ENCODE results near the gene ARSK.

The ARSK gene

GRCh38 chr5:95565280-95565920, 10.5 kb downstream of the ARSK start:
- peak; percentile 53 for DNase-seq (ENCODE audit: low read depth)

GRCh38 chr5:95572016-95572415, 17.1 kb downstream of the ARSK start:
- DNase-seq (ENCODE audit: low read depth) = no peak

- no peak for DNase-seq (ENCODE audit: low read depth)
These were observed 26.7 kb downstream of the ARSK start for GRCh38 chr5:95581576-95581975.

GRCh38 chr5:95583992-95584391, 29.1 kb downstream of the ARSK start:
- DNase-seq (ENCODE audit: low read depth) = peak; percentile 22

GRCh38 chr5:95590880-95591279, 36.0 kb downstream of the ARSK start:
- peak; percentile 6 for DNase-seq (ENCODE audit: low read depth)

- DNase-seq (ENCODE audit: low read depth) = peak; percentile 97
These were observed 36.6 kb downstream of the ARSK start for GRCh38 chr5:95591490-95591901.

GRCh38 chr5:95595289-95595931, 40.5 kb downstream of the ARSK start:
- no peak for DNase-seq (ENCODE audit: low read depth)

- no peak for DNase-seq (ENCODE audit: low read depth)
These were observed 44.4 kb downstream of the ARSK start for GRCh38 chr5:95599252-95599651.

- no peak for DNase-seq (ENCODE audit: low read depth)
These were observed 45.7 kb downstream of the ARSK start for GRCh38 chr5:95600557-95600956.

- DNase-seq (ENCODE audit: low read depth) = no peak
These were observed 50.9 kb downstream of the ARSK start for GRCh38 chr5:95605786-95606185.

GRCh38 chr5:95606419-95606818, 51.5 kb downstream of the ARSK start:
- no peak for DNase-seq (ENCODE audit: low read depth)

- DNase-seq (ENCODE audit: low read depth) = no peak
These were observed 54.8 kb downstream of the ARSK start for GRCh38 chr5:95609711-95610110.

- DNase-seq (ENCODE audit: low read depth) = no peak
These were observed 55.6 kb downstream of the ARSK start for GRCh38 chr5:95610546-95610945.

- DNase-seq (ENCODE audit: low read depth) = no peak
These were observed 56.5 kb downstream of the ARSK start for GRCh38 chr5:95611396-95611795.

- DNase-seq (ENCODE audit: low read depth) = no peak
These were observed 58.6 kb downstream of the ARSK start for GRCh38 chr5:95613514-95613913.

GRCh38 chr5:95615164-95615467, 60.2 kb downstream of the ARSK start:
- DNase-seq (ENCODE audit: low read depth) = peak; percentile 15

GRCh38 chr5:95617057-95617456, 62.2 kb downstream of the ARSK start:
- DNase-seq (ENCODE audit: low read depth) = peak; percentile 81

GRCh38 chr5:95619096-95619495, 64.2 kb downstream of the ARSK start:
- DNase-seq (ENCODE audit: low read depth) = peak; percentile 51

- DNase-seq (ENCODE audit: low read depth) = no peak
These were observed 64.7 kb downstream of the ARSK start for GRCh38 chr5:95619514-95620029.

- DNase-seq (ENCODE audit: low read depth) = peak; percentile 70
These were observed 65.3 kb downstream of the ARSK start, which contains the start of gene GPR150 for GRCh38 chr5:95620030-95620869. TSS of gene GPR150 (plus strand) at chr5:95620087. CDS start at chr5:95620276, 189 bp downstream.

GRCh38 chr5:95620870-95621838, 66.3 kb downstream of the ARSK start:
- DNase-seq (ENCODE audit: low read depth) = peak; percentile 33

Data from ELR (cell line).